NCI-H2081 (cell line): ENCODE measurements around the gene SLIT3.

ENCODE experiments used
- DNase-seq, 2 experiments: peaks; one replicate each; lab custom pipeline; 2025; lab: John Stamatoyannopoulos, UW

SLIT3 gene

GRCh38 chr5:168931638-168932345 lies 369.1 kb downstream of the SLIT3 start:
- no peak for DNase-seq

DNA sequence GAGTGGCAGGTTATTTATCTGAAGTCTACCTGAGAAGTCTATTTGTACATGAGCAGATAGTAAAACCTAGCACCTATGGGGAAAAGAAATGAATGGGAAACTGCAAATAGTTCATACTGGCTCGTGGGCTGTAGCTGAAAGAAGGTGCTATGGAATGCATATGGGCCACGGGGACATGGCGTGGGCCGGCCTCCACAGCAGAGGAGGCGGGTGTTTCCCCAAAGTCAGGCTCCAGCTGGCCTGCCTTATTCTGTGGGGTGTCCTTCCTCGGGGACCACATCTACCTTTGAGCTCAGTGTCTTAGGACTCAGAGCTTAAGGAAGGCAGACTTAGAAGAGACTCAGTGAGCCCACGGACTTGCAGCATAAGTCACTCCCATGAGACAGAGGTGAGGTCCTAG lies 371.3 kb downstream of the SLIT3 start:
- no peak for DNase-seq

GRCh38 chr5:168925160-168925559 lies 375.8 kb downstream of the SLIT3 start:
- no peak for DNase-seq

- no peak for DNase-seq
Measured at GRCh38 chr5:168921147-168921866, 379.6 kb downstream of the SLIT3 start.

GRCh38 chr5:168920019-168920810 lies 380.7 kb downstream of the SLIT3 start:
- no peak for DNase-seq

- DNase-seq, result no peak
Measured at GRCh38 chr5:168917947-168918600, 382.9 kb downstream of the SLIT3 start.

DNA sequence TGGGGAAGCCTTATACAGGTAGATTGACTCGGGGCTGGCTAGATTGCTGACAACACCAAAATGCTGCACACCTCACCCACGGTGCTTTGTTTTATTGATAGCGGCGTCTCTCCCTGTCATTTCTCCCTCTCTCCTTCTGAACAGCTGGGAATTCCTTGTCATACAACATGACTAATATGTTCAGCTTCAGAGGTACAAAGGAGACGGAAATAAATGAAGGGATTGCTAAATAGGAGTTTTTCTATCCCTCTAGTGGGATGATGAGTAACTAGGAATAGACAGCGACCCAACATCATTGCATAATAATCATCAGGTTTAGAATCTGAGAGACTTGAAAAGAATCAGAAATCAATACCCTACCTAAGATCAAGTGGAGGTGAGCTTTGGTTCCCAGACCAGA lies 384.1 kb downstream of the SLIT3 start:
- DNase-seq, result no peak

DNA sequence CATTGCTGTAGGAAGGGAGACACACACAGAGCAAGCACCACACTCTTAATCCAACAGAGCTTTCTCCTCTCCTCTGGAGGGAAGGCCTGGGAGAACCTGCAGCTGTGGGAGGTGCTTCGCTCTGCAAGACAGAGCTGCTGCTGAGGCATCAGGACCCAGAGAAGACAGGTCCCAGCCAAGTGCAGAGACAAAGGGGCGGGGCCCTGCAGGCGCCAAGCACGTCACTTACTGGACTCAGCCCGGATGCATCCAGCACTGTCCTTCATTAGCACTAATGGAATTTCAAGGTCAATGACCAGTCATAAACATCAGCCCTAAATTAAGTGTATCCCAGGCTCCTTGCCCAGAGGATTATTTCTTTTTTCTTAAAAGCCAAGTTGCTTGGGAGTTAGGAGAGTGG lies 384.7 kb downstream of the SLIT3 start:
- no peak for DNase-seq

- no peak for DNase-seq
Measured at GRCh38 chr5:168914491-168914890, 386.4 kb downstream of the SLIT3 start.

DNA sequence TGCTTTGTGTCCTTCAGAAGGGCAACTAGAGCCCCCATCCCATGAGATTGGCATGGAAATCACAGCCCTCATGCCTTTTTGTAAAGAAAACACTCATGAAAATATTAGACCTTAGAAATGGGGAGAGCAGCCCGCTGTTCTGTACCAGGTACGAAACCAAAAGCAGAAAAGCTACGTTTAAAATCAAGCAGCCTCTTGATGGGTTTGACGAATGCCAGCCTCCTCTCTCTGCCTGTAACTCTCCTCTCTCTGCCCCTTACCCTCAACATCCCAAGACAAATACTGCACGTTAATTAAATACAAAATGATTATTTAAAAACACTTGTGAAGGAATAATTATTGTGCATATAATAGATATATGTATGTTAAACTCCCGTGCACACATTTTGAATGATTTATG lies 390.1 kb downstream of the SLIT3 start:
- no peak for DNase-seq

DNA sequence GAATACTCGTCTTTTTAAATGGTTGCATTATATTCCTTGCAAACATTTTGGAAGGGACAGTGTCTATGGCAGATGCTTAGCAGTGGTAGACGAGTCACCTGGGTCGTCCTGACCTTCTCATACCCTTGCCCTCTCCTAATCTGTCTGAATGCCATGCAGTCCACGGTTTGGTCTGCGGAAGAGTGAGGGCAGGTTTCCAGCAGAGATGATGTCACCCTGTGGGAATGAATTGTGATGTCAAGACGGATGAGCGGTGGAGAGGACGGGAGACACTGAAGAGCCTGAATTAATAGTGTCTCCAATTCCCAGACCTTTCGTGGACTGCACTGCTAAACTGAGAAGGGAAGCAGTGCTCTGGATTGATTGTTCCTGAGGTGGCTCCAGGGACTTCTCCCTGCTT lies 392.7 kb downstream of the SLIT3 start:
- DNase-seq, result no peak

DNA sequence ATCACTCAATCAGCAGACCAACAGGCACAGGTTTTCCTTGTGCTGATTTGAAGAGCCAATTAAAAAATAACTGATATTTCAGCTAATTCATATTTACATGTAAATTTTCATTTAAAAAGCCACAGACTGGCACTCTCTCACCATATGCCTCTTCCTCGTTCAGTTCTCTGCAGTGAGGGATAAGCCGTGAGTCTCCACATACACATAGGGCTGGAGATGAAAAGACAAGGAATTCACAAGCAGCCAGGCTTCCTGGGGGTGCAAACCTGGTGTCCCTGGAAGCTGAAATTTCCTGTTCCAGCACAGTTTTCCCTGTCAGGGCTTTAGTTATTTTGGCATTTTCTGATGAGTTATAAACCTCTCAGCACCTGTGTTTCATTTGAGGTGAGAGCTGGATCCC lies 397.9 kb downstream of the SLIT3 start:
- DNase-seq, result no peak

GRCh38 chr5:168899673-168900072 lies 401.3 kb downstream of the SLIT3 start:
- DNase-seq, result no peak

- no peak for DNase-seq
Measured at GRCh38 chr5:168899264-168899663, 401.7 kb downstream of the SLIT3 start.

- no peak for DNase-seq
Measured at GRCh38 chr5:168898247-168898911, 402.6 kb downstream of the SLIT3 start.

DNA sequence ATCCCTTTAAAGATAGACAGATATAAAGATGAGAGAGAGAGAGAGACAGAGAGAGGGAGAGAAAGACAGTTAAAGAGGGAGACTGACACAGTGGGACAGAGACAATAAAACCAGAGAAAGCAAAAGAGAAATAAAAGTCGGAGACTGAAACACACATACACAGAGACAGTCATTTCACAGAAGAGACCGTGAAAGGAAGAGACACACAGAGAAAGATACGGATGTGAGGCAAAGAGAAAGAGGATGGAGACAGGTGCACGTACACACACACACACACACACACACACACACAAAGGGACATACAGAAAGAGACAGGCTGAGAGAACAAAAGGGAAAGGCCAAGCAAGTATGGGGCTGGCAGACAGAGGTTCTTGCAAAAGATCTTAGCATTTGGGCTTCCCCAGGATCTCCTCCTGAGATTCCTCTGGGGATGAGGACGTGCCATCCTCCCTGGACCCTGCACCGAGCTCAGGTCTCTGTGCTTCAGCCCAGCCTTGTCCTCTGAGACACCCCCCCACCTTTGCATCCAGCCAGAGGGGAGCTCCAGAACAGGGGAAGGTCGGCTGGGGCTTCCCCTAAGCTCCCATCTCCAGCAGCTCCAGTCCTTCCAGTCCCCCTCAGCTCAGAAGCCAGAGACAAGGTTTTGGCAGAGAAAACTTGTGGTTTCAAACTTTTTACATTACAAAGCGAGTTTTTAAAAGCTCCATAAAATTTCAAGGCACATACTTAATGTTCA lies 403.4 kb downstream of the SLIT3 start:
- DNase-seq, result no peak

GRCh38 chr5:168895295-168896071 lies 405.5 kb downstream of the SLIT3 start:
- no peak for DNase-seq

DNA sequence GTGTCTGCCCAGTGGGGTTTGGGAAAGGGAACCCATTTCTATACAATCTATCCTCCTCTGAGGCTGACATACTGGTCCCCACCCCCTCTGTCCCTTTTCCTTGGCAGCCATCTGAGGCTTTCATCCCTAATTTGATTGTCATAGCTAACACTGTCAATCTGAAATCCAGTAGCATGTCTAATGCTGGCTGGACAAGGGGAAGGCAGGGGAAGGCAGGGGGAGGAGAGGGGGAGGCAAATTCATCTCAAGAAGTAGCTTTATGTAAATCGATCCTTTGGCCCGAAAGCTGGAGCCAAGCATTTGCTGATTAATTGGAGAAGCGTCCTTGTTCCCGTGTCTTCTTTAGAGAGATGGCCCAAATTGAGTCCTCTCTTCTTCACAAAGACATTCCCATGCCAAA lies 407.7 kb downstream of the SLIT3 start:
- no peak for DNase-seq

DNA sequence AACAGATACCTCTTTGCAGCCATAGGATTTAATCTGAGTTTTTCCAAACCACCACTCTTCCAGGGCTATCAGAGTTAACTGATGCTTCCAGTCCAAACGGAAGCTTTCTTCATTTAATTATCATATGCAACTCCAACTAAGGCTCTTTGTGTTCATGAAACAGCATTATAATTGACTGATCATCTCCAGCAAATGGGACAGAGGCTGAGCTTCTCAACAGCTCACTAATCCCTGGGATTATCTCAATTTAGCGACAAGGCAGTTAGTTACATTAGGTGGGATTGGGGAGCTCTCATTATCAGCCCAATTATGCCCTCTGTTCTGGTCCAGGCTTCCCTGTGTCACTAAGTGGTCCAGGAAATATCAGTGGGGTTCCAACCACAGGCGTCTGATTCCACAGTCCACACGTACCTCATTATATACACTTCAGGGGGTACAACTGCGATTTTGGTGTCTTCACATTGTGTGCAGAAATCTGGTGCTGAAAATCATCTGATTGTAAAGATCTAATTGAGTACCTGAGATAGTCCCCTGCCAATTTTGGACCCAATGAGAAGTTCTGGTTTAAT lies 408.2 kb downstream of the SLIT3 start:
- DNase-seq, result no peak
